ENCODE data around the gene HOOK1. TPM values are rescaled to one million over a fixed set of nuclear protein-coding genes. Genes with fewer than 3 reads are reported as not detected.

HOOK1 gene
- total and polyA plus RNA-seq, 2 of the 13 experiments (the other 11 are each of a cell fraction or from before 2014, with no cell fraction given), result 11.3 to 24.2 TPM

- TF ChIP-seq FOXP4 (CRISPR knock-in tag; IDR thresholded peaks at IDR 0.05) (no peak), ZNF749 (CRISPR knock-in tag; IDR thresholded peaks at IDR 0.05; ENCODE audit: borderline replicate concordance) (no peak), TIGD3 (CRISPR knock-in tag; IDR thresholded peaks at IDR 0.05; ENCODE audit: borderline replicate concordance) (no peak), MYC (CRISPR knock-in tag; IDR thresholded peaks at IDR 0.05; ENCODE audit: borderline replicate concordance) (peak; percentile 23; the same call in 1 of the 2 replicates), PLSCR1 (CRISPR knock-in tag; IDR thresholded peaks at IDR 0.05; ENCODE audit: borderline replicate concordance) (no peak), KAT8 (CRISPR knock-in tag; IDR thresholded peaks at IDR 0.05) (peak; percentile 54; the same call in 1 of the 2 replicates), DZIP1 (CRISPR knock-in tag; IDR thresholded peaks at IDR 0.05) (no peak), RELA (CRISPR knock-in tag; IDR thresholded peaks at IDR 0.05) (no peak), ZNF788 (CRISPR knock-in tag; IDR thresholded peaks at IDR 0.05; ENCODE audit: borderline replicate concordance) (peak; percentile 28; the same call in 1 of the 2 replicates), REL (CRISPR knock-in tag; conservative IDR thresholded peaks at IDR 0.05) (no peak), FOXA3 (CRISPR knock-in tag; IDR thresholded peaks at IDR 0.05) (peak; percentile 42; the same call in 1 of the 2 replicates), ZNF607 (CRISPR knock-in tag; IDR thresholded peaks at IDR 0.05; ENCODE audit: borderline replicate concordance) (peak; percentile 68), TFAP4 (IDR thresholded peaks at IDR 0.05; ENCODE audit: borderline replicate concordance, low read depth) (no peak), NFYC (CRISPR knock-in tag; IDR thresholded peaks at IDR 0.05) (peak; percentile 85), GABPB1 (CRISPR knock-in tag; IDR thresholded peaks at IDR 0.05) (no peak), ZZZ3 (CRISPR knock-in tag; IDR thresholded peaks at IDR 0.05; ENCODE audit: borderline replicate concordance) (no peak), DBP (CRISPR knock-in tag; IDR thresholded peaks at IDR 0.05; ENCODE audit: not compliant biosample characterization) (no peak), MYPOP (CRISPR knock-in tag; IDR thresholded peaks at IDR 0.05) (no peak), SIN3B (IDR thresholded peaks at IDR 0.05; ENCODE audit: low read length) (no peak)
Measured at GRCh38 chr1:59814180-59814900, 409 bp upstream of the HOOK1 start (continued).

Measured in HepG2 (cell line).